Right lobe of liver (tissue), 4 donors: ENCODE data around the gene SLC24A5.

Experiments
- POLR2A ChIP-seq: fragments of 450-650 bp; IDR thresholded peaks from one replicate; pipeline ENCODE4 v1.6.1; 2017; ENCODE audit warnings: antibody characterized with exemption, mild to moderate bottlenecking
- TF ChIP-seq, protein P1 (sequence below), 4 donors: fragments of 200-600 bp in 3 of 4; fragments of 450-650 bp in 1 of 4; IDR thresholded peaks; one replicate each; pipeline versions ENCODE4 v1.5.1 to v1.8.0; 2016 to 2022; ENCODE audit warnings: antibody characterized with exemption in 4 of 4, mild to moderate bottlenecking in 2 of 4
- donor health status: DM: no; HTN: no; CAD: no.
- donor health status: DM: no; HTN: no; CAD: no.
- donor health status: DM: no; HTN: yes; CAD: no.

DNA sequence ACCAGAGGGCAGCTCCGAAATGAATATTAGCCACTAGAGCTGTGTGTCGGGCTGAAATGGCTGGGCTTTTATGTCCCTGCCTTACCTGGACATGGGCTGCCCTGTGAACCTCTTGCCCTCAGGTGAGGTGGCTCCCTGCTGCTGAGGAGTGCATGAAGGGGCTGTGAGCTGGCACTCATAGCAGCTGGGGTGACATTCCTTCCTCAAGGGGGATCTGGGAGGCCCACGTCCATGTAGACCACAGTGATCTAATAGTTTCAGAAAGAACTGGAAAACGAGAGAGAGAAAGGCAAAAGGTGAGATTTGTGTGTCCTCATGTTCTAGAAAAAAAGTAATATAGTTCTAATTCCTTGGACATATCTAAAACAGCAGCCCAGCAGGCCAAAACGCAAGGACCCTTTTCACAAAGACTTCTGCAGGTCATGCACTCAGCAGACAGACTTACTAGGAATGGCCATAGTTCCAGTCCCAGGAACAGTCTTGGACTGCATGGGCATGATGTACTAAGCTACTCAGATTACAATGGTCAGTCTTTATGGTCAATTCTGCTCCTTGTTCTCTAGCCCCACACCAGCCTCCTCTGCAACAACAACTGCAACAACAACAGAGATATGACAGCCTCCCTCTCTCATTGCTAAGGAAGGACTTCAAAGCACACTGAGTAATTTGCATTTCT is 10.8 kb upstream of the SLC24A5 start:
- TF ChIP-seq, protein P1, sequence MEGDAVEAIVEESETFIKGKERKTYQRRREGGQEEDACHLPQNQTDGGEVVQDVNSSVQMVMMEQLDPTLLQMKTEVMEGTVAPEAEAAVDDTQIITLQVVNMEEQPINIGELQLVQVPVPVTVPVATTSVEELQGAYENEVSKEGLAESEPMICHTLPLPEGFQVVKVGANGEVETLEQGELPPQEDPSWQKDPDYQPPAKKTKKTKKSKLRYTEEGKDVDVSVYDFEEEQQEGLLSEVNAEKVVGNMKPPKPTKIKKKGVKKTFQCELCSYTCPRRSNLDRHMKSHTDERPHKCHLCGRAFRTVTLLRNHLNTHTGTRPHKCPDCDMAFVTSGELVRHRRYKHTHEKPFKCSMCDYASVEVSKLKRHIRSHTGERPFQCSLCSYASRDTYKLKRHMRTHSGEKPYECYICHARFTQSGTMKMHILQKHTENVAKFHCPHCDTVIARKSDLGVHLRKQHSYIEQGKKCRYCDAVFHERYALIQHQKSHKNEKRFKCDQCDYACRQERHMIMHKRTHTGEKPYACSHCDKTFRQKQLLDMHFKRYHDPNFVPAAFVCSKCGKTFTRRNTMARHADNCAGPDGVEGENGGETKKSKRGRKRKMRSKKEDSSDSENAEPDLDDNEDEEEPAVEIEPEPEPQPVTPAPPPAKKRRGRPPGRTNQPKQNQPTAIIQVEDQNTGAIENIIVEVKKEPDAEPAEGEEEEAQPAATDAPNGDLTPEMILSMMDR (IDR thresholded peaks at IDR 0.05), result no peak
- no peak for TF ChIP-seq POLR2A
